DND-41 (cell line): ENCODE results near the gene CGB3.

Experiments used
- ATAC-seq: fragments of 200-7000 bp; cut with Tn5 transposase; 3 replicates; pipeline ENCODE4 v1.9.1; 2021; ENCODE audit warnings: low read depth; ENCODE audit not compliant: insufficient read depth
- DNase-seq: peaks from one replicate; pipeline ENCODE4 v3.0.0-alpha.2; 2020
- H2AFZ ChIP-seq: 2 replicates; pipeline ENCODE4 v1.6.0; 2012; ENCODE audit warnings: low read depth, low read length
- H3K27ac ChIP-seq: 2 replicates; pipeline ENCODE4 v1.5.1; 2012; ENCODE audit warnings: low read length, inconsistent platforms
- H3K27me3 ChIP-seq: fragments of 200-600 bp; sonication (generic); 2 replicates; pipeline ENCODE4 v1.6.0; 2012; ENCODE audit warnings: low read length, mild to moderate bottlenecking, inconsistent platforms; ENCODE audit not compliant: insufficient read depth, poor library complexity
- H3K36me3 ChIP-seq: 2 replicates; pipeline ENCODE4 v1.5.1; 2012; ENCODE audit warnings: low read length, inconsistent platforms; ENCODE audit not compliant: insufficient read depth
- H3K4me1 ChIP-seq: 2 replicates; pipeline ENCODE4 v1.5.1; 2012; ENCODE audit warnings: mild to moderate bottlenecking, low read length; ENCODE audit not compliant: insufficient read depth
- H3K4me2 ChIP-seq: 2 replicates; pipeline ENCODE4 v1.6.0; 2012; ENCODE audit warnings: mild to moderate bottlenecking, moderate library complexity, low read length, inconsistent platforms; ENCODE audit not compliant: insufficient read depth
- H3K4me3 ChIP-seq, 2 experiments: fragments of 200-600 bp in 1 of 2; shearing (Covaris generic) in 1 of 2; 2 replicates each; pipeline ENCODE4 v1.5.1; 2012 to 2016; ENCODE audit warnings: inconsistent platforms in 2 of 2, low read length in 2 of 2, mild to moderate bottlenecking in 2 of 2, low read depth in 1 of 2, moderate library complexity in 1 of 2
- H3K79me2 ChIP-seq: 2 replicates; pipeline ENCODE4 v1.6.0; 2012; ENCODE audit warnings: low read length, inconsistent platforms; ENCODE audit not compliant: insufficient read depth
- H3K9ac ChIP-seq: 2 replicates; pipeline ENCODE4 v1.6.0; 2012; ENCODE audit warnings: low read depth, mild to moderate bottlenecking, inconsistent platforms, low read length, moderate library complexity
- H3K9me3 ChIP-seq: 2 replicates; pipeline ENCODE4 v1.5.1; 2012; ENCODE audit warnings: low read length, moderate library complexity, mild to moderate bottlenecking, inconsistent platforms; ENCODE audit not compliant: insufficient read depth, severe bottlenecking
- H4K20me1 ChIP-seq: 2 replicates; pipeline ENCODE4 v1.6.0; 2012; ENCODE audit warnings: low read length; ENCODE audit not compliant: insufficient read depth
- CTCF ChIP-seq: IDR thresholded peaks from 2 replicates; pipeline ENCODE4 v1.5.1; 2012; ENCODE audit warnings: borderline replicate concordance, low read length, moderate library complexity, mild to moderate bottlenecking; ENCODE audit not compliant: poor library complexity, severe bottlenecking; ENCODE audit errors: extremely low read depth
- EZH2 ChIP-seq: IDR thresholded peaks from 3 replicates; pipeline ENCODE4 v1.6.1; 2012; ENCODE audit warnings: borderline replicate concordance, low read depth, mild to moderate bottlenecking, moderate library complexity, low read length, inconsistent platforms; ENCODE audit not compliant: severe bottlenecking

The CGB3 gene

GRCh38 chr19:48988860-48989259, 35.3 kb downstream of the CGB3 start:
- no peak for TF ChIP-seq EZH2
- DNase-seq (no peak), ATAC-seq (no peak)
- no peak overlapping the region for H3K9ac ChIP-seq
- H2AFZ ChIP-seq, result no peak overlapping the region
- peaks cover 23% of the 10 kb centered on the region for H3K4me1 ChIP-seq
- no peak overlapping the region for H3K4me2 ChIP-seq
- H3K4me3 ChIP-seq, result no peak overlapping the region
- peaks cover 48% of the 10 kb centered on the region for H3K36me3 ChIP-seq
- H3K9me3 ChIP-seq, result no peaks in the 10 kb centered on the region
- peaks cover 29% of the 10 kb centered on the region for H3K79me2 ChIP-seq
- H3K27me3 ChIP-seq, result no peaks in the 10 kb centered on the region
- peaks cover 3% of the 10 kb centered on the region; the same call in 1 of the 2 replicates for H4K20me1 ChIP-seq
- no peak overlapping the region for H3K27ac ChIP-seq

GRCh38 chr19:48988286-48988685, 35.8 kb downstream of the CGB3 start:
- H3K4me1 ChIP-seq, result peaks cover 23% of the 10 kb centered on the region
- H3K9me3 ChIP-seq, result no peaks in the 10 kb centered on the region
- ATAC-seq, result no peak
- TF ChIP-seq CTCF (no peak), EZH2 (no peak)
- H3K27me3 ChIP-seq, result no peaks in the 10 kb centered on the region
- no peak overlapping the region for H3K4me3 ChIP-seq
- peaks cover 52% of the 10 kb centered on the region for H3K36me3 ChIP-seq
- no peak overlapping the region for H3K4me2 ChIP-seq
- DNase-seq, result no peak
- peaks cover 3% of the 10 kb centered on the region; the same call in 1 of the 2 replicates for H4K20me1 ChIP-seq
- no peak overlapping the region for H3K9ac ChIP-seq
- no peak overlapping the region for H2AFZ ChIP-seq
- H3K27ac ChIP-seq, result no peak overlapping the region
- peaks cover 27% of the 10 kb centered on the region for H3K79me2 ChIP-seq

GRCh38 chr19:48987323-48987722, 36.8 kb downstream of the CGB3 start:
- H3K4me1 ChIP-seq, result peaks cover 23% of the 10 kb centered on the region
- H3K4me2 ChIP-seq, result no peak overlapping the region
- H3K9ac ChIP-seq, result no peak overlapping the region
- no peak overlapping the region for H3K27ac ChIP-seq
- TF ChIP-seq EZH2 (no peak), CTCF (no peak)
- DNase-seq, result no peak
- H3K36me3 ChIP-seq, result peaks cover 61% of the 10 kb centered on the region
- H4K20me1 ChIP-seq, result peaks cover 3% of the 10 kb centered on the region; the same call in 1 of the 2 replicates
- H3K9me3 ChIP-seq, result no peaks in the 10 kb centered on the region
- peaks cover 20% of the 10 kb centered on the region for H3K79me2 ChIP-seq
- H3K4me3 ChIP-seq, result no peak overlapping the region
- no peak for ATAC-seq
- no peaks in the 10 kb centered on the region for H3K27me3 ChIP-seq
- H2AFZ ChIP-seq, result no peak overlapping the region

GRCh38 chr19:48986211-48986610, 37.9 kb downstream of the CGB3 start:
- Histone ChIP-seq H3K9me3 (no peaks in the 10 kb centered on the region), H3K36me3 (peaks cover 72% of the 10 kb centered on the region), H3K4me3 (no peak overlapping the region), H4K20me1 (no peaks in the 10 kb centered on the region; the same call in 1 of the 2 replicates), H3K4me1 (peaks cover 11% of the 10 kb centered on the region), H3K9ac (no peak overlapping the region), H3K27ac (no peak overlapping the region), H3K4me2 (no peak overlapping the region), H2AFZ (no peak overlapping the region), H3K79me2 (peaks cover 9% of the 10 kb centered on the region), H3K27me3 (no peaks in the 10 kb centered on the region)
- TF ChIP-seq EZH2 (no peak), CTCF (no peak)
- ATAC-seq (no peak), DNase-seq (no peak)
